ENCODE data around the gene SMS.

DNA sequence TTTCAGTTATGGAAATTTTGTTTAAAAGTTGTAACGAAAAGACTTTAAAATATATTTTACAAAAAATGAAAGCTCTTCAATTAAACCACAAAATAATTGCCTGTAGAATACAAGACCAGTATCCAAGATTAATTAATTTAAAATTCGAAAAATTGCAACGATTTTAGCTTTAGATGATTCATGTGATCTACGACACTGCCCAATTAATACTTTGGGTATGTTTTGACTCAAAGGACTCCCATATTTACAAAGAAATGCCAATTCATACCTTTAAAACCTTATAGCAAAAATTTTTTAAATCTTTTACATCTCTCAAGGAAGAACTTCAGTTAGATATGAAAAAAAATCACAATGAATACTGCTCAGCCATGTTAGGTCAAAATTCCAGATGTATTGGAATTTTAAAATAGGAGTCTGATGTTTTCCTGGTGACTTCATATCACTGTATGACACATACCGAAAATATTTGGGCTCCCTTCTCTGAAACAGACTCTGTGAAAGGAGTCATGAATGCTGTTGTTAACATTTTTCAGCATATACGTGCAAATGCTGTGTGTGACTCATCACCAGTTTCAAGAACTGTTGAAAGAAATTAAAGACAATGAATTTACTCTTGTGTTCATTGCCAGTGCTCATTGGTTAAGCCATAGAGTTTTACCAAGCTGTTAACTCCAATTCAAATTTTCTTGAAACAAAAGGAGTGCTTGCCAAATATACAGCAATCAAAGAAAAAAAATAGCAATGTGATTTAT is 13.8 kb upstream of the SMS start:
- TF ChIP-seq, protein P1, sequence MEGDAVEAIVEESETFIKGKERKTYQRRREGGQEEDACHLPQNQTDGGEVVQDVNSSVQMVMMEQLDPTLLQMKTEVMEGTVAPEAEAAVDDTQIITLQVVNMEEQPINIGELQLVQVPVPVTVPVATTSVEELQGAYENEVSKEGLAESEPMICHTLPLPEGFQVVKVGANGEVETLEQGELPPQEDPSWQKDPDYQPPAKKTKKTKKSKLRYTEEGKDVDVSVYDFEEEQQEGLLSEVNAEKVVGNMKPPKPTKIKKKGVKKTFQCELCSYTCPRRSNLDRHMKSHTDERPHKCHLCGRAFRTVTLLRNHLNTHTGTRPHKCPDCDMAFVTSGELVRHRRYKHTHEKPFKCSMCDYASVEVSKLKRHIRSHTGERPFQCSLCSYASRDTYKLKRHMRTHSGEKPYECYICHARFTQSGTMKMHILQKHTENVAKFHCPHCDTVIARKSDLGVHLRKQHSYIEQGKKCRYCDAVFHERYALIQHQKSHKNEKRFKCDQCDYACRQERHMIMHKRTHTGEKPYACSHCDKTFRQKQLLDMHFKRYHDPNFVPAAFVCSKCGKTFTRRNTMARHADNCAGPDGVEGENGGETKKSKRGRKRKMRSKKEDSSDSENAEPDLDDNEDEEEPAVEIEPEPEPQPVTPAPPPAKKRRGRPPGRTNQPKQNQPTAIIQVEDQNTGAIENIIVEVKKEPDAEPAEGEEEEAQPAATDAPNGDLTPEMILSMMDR (IDR thresholded peaks at IDR 0.05; ENCODE audit: low read length): no peak
- no peak for TF ChIP-seq EZH2 (IDR thresholded peaks at IDR 0.05; ENCODE audit: borderline replicate concordance, low read length)

All from OCI-LY1 (cell line).